GM12874 (cell line): Measurements from ENCODE around the gene WDR43.

Experiments
- CTCF ChIP-seq: IDR thresholded peaks from 2 replicates; pipeline ENCODE4 v1.5.1; 2011; ENCODE audit warnings: low read depth, mild to moderate bottlenecking, control low read depth, low read length, moderate library complexity; ENCODE audit not compliant: insufficient read depth

WDR43 gene

GRCh38 chr2:28871620-28872019, 22.8 kb upstream of the WDR43 start:
- TF ChIP-seq CTCF = no peak

- TF ChIP-seq CTCF = no peak
Measured at GRCh38 chr2:28880193-28880592, 14.3 kb upstream of the WDR43 start.

GRCh38 chr2:28893488-28893887, 979 bp upstream of the WDR43 start:
- TF ChIP-seq CTCF = no peak

GRCh38 chr2:28895189-28895893, 874 bp downstream of the WDR43 start:
- no peak for TF ChIP-seq CTCF

GRCh38 chr2:28896906-28897305, 2.4 kb downstream of the WDR43 start:
- TF ChIP-seq CTCF = no peak

- TF ChIP-seq CTCF = no peak
Measured at GRCh38 chr2:28898048-28898447, 3.6 kb downstream of the WDR43 start.

- no peak for TF ChIP-seq CTCF
Measured at GRCh38 chr2:28901202-28901601, 6.7 kb downstream of the WDR43 start.
